GM12872 (cell line): ENCODE results near the gene RPTN.

Experiments used
- CTCF ChIP-seq: IDR thresholded peaks from 3 replicates; pipeline ENCODE4 v1.5.1; 2011; ENCODE audit warnings: low read depth, mild to moderate bottlenecking, low read length, moderate library complexity; ENCODE audit not compliant: insufficient read depth

Gene RPTN

GRCh38 chr1:152159144-152159543, at the start of gene RPTN:
TSS of gene RPTN (minus strand) at chr1:152159228. CDS start at chr1:152157889, 1,339 bp downstream.
- no peak for TF ChIP-seq CTCF

GRCh38 chr1:152198982-152199381, 40.0 kb upstream of the RPTN start:
- no peak for TF ChIP-seq CTCF

- TF ChIP-seq CTCF, result no peak
These were observed 38.4 kb upstream of the RPTN start for GRCh38 chr1:152197361-152197941.

- no peak for TF ChIP-seq CTCF
These were observed 32.7 kb upstream of the RPTN start for GRCh38 chr1:152191711-152192110.

- no peak for TF ChIP-seq CTCF
These were observed 32.2 kb upstream of the RPTN start for GRCh38 chr1:152191260-152191659.

- TF ChIP-seq CTCF, result no peak
These were observed 31.6 kb upstream of the RPTN start for GRCh38 chr1:152190589-152190988.

- TF ChIP-seq CTCF, result peak; percentile 74
These were observed 30.8 kb upstream of the RPTN start for GRCh38 chr1:152189657-152190442.
